Measurements from ENCODE around the gene SLC17A1.

The SLC17A1 gene, protein sequence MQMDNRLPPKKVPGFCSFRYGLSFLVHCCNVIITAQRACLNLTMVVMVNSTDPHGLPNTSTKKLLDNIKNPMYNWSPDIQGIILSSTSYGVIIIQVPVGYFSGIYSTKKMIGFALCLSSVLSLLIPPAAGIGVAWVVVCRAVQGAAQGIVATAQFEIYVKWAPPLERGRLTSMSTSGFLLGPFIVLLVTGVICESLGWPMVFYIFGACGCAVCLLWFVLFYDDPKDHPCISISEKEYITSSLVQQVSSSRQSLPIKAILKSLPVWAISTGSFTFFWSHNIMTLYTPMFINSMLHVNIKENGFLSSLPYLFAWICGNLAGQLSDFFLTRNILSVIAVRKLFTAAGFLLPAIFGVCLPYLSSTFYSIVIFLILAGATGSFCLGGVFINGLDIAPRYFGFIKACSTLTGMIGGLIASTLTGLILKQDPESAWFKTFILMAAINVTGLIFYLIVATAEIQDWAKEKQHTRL

DNA sequence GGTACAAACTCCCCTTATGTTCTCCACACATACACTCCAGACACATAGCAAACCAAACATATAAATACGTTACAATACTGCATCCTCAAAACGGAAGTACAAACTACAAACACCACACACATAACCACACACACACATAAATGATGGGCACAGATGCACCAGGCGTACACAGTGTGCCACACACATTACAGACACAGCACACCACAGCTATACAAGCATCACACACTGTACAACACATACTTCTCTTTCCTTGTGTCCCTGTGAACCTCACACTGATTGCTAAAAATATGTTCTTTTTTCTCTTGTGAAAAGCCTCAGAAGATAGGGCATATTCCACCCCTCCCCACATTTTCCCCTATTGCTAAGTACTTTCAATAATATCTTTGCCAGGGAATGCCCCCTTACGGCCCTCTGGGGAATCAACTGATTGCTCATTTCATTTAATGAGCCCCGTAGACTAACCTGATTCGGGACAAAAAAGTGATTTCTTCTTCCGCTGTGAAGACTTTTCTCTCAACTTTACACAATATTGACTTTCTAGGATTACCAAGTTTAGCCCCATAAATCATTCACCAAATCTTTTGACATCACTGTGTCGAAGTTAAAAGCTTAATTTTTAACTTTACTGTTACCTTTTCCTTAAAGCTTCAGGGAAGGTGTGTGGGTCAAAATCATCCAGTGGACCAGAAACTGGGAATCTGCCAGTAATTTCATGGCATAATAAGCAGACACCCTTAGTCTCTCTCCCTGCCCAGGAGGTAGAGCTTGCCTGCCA is at the start of gene SLC17A1:
SLC17A1 (minus strand) TSS at position 521 of the 775 bp plus-strand sequence. CDS start 1,495 bp downstream, outside the sequence.
- TF ChIP-seq, protein P1, sequence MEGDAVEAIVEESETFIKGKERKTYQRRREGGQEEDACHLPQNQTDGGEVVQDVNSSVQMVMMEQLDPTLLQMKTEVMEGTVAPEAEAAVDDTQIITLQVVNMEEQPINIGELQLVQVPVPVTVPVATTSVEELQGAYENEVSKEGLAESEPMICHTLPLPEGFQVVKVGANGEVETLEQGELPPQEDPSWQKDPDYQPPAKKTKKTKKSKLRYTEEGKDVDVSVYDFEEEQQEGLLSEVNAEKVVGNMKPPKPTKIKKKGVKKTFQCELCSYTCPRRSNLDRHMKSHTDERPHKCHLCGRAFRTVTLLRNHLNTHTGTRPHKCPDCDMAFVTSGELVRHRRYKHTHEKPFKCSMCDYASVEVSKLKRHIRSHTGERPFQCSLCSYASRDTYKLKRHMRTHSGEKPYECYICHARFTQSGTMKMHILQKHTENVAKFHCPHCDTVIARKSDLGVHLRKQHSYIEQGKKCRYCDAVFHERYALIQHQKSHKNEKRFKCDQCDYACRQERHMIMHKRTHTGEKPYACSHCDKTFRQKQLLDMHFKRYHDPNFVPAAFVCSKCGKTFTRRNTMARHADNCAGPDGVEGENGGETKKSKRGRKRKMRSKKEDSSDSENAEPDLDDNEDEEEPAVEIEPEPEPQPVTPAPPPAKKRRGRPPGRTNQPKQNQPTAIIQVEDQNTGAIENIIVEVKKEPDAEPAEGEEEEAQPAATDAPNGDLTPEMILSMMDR (IDR thresholded peaks at IDR 0.05) = no peak
- TF ChIP-seq ZFX (IDR thresholded peaks at IDR 0.05; ENCODE audit: borderline replicate concordance) = no peak
- no peak within 1 kb of the TSS for H3K27ac ChIP-seq

DNA sequence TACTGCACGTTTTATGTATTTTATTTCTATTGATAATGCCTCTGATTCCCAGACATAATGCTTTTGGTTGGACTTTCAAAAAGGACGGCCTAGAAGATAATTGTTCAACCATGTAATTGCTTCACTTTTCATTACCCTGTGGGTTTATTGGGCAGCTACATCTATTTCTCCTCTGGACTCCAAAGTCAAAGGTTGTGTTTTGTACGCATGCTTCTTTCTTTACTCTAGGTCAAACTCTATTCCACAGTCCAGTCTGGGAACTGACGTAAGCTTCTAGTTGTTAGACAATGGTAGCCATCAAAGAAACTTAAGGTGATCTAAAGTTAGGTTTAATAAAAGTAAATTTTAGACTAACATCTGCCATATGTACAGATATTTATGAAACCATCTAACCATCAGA is 48.7 kb upstream of the SLC17A1 start:
- no peak overlapping the region for H3K27ac ChIP-seq
- TF ChIP-seq ZFX (IDR thresholded peaks at IDR 0.05; ENCODE audit: borderline replicate concordance) = no peak
- TF ChIP-seq, protein P1 (IDR thresholded peaks at IDR 0.05) = no peak

DNA sequence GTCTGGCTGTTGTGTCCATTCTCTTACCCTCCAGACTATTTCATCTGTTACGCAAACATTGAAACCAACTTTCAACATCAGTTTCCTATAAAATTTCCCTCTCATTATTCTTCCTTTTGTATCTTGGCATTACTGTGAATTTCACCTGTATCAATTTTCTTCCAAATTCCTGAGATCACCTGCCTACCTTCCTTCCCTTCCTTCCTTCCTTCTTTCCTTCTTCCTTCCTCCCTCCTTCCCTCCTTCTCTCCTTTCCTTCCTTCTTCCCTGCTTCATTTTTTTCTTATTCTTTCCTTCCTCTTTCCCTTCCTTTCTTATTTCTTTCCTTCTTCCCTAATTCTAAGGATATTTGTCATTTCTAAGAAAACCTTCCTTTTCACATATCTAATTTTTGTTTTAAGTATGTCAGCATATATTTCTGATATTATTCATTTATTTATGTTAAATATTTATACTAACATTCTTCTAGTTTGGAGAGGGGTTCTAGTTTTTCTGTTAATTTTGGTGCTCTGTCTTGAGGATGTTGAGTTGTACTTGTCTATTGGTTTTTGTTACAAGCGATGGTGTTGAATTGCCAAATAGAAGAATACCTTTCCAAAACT is 47.0 kb upstream of the SLC17A1 start:
- H3K27ac ChIP-seq = no peak overlapping the region
- TF ChIP-seq ZFX (IDR thresholded peaks at IDR 0.05; ENCODE audit: borderline replicate concordance) = no peak
- TF ChIP-seq, protein P1 (IDR thresholded peaks at IDR 0.05) = no peak

DNA sequence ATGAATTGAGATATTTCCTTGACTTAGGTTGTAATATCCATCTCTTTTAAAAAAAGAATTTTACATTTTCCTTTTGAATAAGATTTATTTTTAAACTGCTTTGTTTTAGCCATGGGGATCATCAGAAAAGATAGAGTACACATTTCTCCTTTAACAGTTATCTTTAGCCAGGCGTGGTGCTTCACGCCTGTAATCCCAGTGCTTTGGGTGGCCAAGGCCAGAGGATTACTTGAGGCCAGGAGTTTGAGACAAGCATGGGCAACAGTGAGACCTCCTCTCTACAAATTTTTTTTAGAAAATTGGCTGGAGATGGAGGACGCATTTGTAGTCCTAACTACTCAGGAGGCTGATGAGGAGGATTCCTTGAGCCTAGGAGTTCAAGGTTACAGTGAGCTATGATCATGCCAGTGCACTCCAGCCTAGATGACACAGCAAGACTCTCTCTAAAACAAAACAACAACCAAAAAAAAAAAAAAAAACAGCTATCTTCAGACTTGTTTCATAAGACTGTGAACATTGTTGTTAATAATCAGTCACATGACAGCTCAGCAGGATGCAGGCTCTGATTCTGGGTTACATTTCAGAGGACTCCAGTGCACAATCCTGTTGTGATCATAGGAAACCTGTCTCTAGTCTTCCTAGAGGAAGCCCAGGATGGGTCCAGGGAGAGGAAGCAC is 44.2 kb upstream of the SLC17A1 start:
- TF ChIP-seq ZFX (IDR thresholded peaks at IDR 0.05; ENCODE audit: borderline replicate concordance) = no peak
- TF ChIP-seq, protein P1 (IDR thresholded peaks at IDR 0.05) = no peak
- H3K27ac ChIP-seq = no peak overlapping the region

DNA sequence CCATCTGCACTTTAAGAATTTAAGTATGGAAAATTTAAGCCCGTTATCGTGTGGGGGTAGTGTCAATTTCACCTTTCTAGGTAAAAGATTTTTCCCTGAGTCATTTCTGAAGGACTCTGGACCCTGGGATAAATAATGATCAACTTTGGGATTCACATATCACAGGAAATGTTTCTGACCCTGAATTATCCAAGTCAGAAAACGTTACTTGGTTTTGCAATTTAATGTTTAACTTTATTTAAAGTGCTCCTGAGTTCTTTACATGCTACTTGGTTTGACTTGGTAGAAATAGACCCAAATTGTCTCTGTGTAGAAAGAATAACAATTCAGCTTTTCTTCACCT is 43.7 kb upstream of the SLC17A1 start:
- no peak for TF ChIP-seq ZFX (IDR thresholded peaks at IDR 0.05; ENCODE audit: borderline replicate concordance)
- TF ChIP-seq, protein P1 (IDR thresholded peaks at IDR 0.05) = no peak
- H3K27ac ChIP-seq = no peak overlapping the region

DNA sequence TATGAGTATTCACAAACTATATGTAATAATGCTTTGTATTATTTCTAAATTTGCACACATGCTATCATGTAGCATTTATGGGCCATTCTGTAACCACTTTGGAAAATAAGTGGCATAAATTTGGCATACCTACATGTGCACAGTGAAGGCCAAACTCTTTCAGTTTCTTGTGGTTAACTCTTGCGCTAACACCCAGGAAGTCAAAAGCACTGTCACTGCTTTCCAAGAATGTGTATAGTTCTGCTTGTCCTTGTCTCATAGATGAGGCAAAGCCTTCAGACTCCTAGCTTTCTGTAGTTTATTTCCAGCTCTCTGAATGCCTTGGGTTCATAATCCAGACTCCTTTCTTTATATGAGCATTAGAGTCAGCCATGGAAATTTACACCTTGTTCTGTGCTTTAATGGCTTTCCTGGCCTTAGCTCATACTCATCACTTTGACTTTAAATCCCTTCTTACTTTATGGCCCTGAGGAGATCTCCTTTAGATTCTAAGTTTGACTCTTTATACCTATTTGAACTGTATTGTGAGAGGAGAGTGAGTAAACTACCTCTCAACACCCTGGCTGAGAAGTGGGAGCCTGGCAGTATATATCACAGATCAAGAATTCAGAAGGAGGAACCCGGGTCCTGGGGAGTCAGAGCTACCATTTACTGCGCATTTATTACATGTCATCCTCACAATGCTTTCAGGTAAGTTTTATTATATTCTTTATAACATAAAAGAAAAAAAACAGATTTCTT is 43.1 kb upstream of the SLC17A1 start:
- H3K27ac ChIP-seq = no peak overlapping the region
- TF ChIP-seq, protein P1 (IDR thresholded peaks at IDR 0.05) = no peak
- no peak for TF ChIP-seq ZFX (IDR thresholded peaks at IDR 0.05; ENCODE audit: borderline replicate concordance)

Data from 22Rv1 (cell line).